ENCODE measurements around the gene ROPN1.

The ROPN1 gene

DNA sequence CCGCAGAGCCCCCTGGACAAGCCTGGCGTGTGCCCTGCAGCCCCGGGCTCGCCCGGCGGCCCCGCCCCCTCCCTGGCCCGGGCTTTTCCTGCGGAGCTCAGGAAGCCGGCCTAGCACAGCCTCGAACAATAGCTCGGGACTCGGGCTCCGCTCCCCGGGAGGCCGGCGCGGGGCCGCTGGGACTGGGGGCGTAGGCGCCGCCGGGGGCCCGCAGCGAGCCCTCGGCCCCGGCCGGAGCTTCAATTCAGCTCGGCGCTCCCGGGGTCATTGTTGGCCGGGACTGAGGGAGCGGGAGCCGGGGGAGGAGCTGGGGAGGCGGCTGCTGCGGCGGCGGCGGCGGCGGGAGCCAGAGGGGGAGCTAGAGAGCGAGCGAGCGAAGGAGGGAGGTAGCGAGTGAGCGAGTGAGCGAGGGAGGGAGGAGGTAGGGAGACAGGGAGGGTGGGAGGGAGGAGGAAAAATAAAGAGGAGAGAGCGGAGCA lies 41.0 kb upstream of the ROPN1 start (continued):
- TF ChIP-seq, protein P1, sequence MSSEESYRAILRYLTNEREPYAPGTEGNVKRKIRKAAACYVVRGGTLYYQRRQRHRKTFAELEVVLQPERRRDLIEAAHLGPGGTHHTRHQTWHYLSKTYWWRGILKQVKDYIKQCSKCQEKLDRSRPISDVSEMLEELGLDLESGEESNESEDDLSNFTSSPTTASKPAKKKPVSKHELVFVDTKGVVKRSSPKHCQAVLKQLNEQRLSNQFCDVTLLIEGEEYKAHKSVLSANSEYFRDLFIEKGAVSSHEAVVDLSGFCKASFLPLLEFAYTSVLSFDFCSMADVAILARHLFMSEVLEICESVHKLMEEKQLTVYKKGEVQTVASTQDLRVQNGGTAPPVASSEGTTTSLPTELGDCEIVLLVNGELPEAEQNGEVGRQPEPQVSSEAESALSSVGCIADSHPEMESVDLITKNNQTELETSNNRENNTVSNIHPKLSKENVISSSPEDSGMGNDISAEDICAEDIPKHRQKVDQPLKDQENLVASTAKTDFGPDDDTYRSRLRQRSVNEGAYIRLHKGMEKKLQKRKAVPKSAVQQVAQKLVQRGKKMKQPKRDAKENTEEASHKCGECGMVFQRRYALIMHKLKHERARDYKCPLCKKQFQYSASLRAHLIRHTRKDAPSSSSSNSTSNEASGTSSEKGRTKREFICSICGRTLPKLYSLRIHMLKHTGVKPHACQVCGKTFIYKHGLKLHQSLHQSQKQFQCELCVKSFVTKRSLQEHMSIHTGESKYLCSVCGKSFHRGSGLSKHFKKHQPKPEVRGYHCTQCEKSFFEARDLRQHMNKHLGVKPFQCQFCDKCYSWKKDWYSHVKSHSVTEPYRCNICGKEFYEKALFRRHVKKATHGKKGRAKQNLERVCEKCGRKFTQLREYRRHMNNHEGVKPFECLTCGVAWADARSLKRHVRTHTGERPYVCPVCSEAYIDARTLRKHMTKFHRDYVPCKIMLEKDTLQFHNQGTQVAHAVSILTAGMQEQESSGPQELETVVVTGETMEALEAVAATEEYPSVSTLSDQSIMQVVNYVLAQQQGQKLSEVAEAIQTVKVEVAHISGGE (tag by site-specific recombination; conservative IDR thresholded peaks at IDR 0.05; ENCODE audit: low read depth): no peak
- TF ChIP-seq ZNF341 (tag by site-specific recombination; IDR thresholded peaks at IDR 0.05; ENCODE audit: low read depth) (no peak; the same call in 1 of the 2 replicates), WT1 (tag by site-specific recombination; IDR thresholded peaks at IDR 0.05) (0 out of 2 replicates have a peak, but pooled peaks have one; percentile 16), OVOL3 (tag by site-specific recombination; IDR thresholded peaks at IDR 0.05) (no peak), ZNF548 (tag by site-specific recombination; IDR thresholded peaks at IDR 0.05) (no peak), ZNF510 (tag by site-specific recombination; IDR thresholded peaks at IDR 0.05; ENCODE audit: insufficient replicate concordance) (no peak), ZNF707 (tag by site-specific recombination; IDR thresholded peaks at IDR 0.05) (no peak), ZNF600 (tag by site-specific recombination; IDR thresholded peaks at IDR 0.05) (no peak), ZNF776 (tag by site-specific recombination; IDR thresholded peaks at IDR 0.05; ENCODE audit: borderline replicate concordance) (no peak), HOXA7 (CRISPR knock-in tag; IDR thresholded peaks at IDR 0.05; ENCODE audit: borderline replicate concordance) (no peak), ZNF529 (tag by site-specific recombination; IDR thresholded peaks at IDR 0.05; ENCODE audit: insufficient replicate concordance) (no peak), ZSCAN23 (tag by site-specific recombination; IDR thresholded peaks at IDR 0.05) (no peak), ZNF221 (tag by site-specific recombination; IDR thresholded peaks at IDR 0.05; ENCODE audit: borderline replicate concordance) (no peak), ZFP3 (tag by site-specific recombination; IDR thresholded peaks at IDR 0.05; ENCODE audit: low read depth) (no peak), KLF10 (tag by site-specific recombination; IDR thresholded peaks at IDR 0.05) (peak; percentile 31; the same call in 1 of the 2 replicates), ZNF266 (tag by site-specific recombination; IDR thresholded peaks at IDR 0.05; ENCODE audit: low read depth) (no peak), SP3 (tag by site-specific recombination; IDR thresholded peaks at IDR 0.05) (no peak), ZNF350 (tag by site-specific recombination; IDR thresholded peaks at IDR 0.05) (no peak), ZNF354C (tag by site-specific recombination; IDR thresholded peaks at IDR 0.05; ENCODE audit: borderline replicate concordance, low read depth) (no peak), ZFP69B (tag by site-specific recombination; IDR thresholded peaks at IDR 0.05) (no peak), ZFHX2 (tag by site-specific recombination; conservative IDR thresholded peaks at IDR 0.05) (peak; percentile 23; the same call in 1 of the 2 replicates), ZIC2 (tag by site-specific recombination; IDR thresholded peaks at IDR 0.05) (peak; percentile 7; the same call in 1 of the 2 replicates), ZNF654 (tag by site-specific recombination; IDR thresholded peaks at IDR 0.05; ENCODE audit: low read depth) (no peak), ZNF596 (tag by site-specific recombination; IDR thresholded peaks at IDR 0.05) (peak; percentile 80), ZNF146 (tag by site-specific recombination; IDR thresholded peaks at IDR 0.05) (no peak), ZNF132 (tag by site-specific recombination; IDR thresholded peaks at IDR 0.05; ENCODE audit: borderline replicate concordance) (no peak), GLI4 (tag by site-specific recombination; IDR thresholded peaks at IDR 0.05) (no peak), ZNF239 (tag by site-specific recombination; IDR thresholded peaks at IDR 0.05) (no peak), ZNF561 (tag by site-specific recombination; IDR thresholded peaks at IDR 0.05; ENCODE audit: borderline replicate concordance) (peak; percentile 73; the same call in 1 of the 2 replicates), ZEB2 (tag by site-specific recombination; IDR thresholded peaks at IDR 0.05) (no peak)
- TF ChIP-seq, protein P2, sequence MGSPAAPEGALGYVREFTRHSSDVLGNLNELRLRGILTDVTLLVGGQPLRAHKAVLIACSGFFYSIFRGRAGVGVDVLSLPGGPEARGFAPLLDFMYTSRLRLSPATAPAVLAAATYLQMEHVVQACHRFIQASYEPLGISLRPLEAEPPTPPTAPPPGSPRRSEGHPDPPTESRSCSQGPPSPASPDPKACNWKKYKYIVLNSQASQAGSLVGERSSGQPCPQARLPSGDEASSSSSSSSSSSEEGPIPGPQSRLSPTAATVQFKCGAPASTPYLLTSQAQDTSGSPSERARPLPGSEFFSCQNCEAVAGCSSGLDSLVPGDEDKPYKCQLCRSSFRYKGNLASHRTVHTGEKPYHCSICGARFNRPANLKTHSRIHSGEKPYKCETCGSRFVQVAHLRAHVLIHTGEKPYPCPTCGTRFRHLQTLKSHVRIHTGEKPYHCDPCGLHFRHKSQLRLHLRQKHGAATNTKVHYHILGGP (tag by site-specific recombination; IDR thresholded peaks at IDR 0.05): no peak
- TF ChIP-seq, protein P3, sequence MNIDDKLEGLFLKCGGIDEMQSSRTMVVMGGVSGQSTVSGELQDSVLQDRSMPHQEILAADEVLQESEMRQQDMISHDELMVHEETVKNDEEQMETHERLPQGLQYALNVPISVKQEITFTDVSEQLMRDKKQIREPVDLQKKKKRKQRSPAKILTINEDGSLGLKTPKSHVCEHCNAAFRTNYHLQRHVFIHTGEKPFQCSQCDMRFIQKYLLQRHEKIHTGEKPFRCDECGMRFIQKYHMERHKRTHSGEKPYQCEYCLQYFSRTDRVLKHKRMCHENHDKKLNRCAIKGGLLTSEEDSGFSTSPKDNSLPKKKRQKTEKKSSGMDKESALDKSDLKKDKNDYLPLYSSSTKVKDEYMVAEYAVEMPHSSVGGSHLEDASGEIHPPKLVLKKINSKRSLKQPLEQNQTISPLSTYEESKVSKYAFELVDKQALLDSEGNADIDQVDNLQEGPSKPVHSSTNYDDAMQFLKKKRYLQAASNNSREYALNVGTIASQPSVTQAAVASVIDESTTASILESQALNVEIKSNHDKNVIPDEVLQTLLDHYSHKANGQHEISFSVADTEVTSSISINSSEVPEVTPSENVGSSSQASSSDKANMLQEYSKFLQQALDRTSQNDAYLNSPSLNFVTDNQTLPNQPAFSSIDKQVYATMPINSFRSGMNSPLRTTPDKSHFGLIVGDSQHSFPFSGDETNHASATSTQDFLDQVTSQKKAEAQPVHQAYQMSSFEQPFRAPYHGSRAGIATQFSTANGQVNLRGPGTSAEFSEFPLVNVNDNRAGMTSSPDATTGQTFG (tag by site-specific recombination; IDR thresholded peaks at IDR 0.05; ENCODE audit: borderline replicate concordance): no peak
- TF ChIP-seq, protein P4, sequence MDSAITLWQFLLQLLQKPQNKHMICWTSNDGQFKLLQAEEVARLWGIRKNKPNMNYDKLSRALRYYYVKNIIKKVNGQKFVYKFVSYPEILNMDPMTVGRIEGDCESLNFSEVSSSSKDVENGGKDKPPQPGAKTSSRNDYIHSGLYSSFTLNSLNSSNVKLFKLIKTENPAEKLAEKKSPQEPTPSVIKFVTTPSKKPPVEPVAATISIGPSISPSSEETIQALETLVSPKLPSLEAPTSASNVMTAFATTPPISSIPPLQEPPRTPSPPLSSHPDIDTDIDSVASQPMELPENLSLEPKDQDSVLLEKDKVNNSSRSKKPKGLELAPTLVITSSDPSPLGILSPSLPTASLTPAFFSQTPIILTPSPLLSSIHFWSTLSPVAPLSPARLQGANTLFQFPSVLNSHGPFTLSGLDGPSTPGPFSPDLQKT (IDR thresholded peaks at IDR 0.05; ENCODE audit: borderline replicate concordance, low read depth, low read length): no peak
